Measurements from ENCODE around the gene LRRC49. TPM values are rescaled to one million over a fixed set of nuclear protein-coding genes. Genes with fewer than 3 reads are reported as not detected.

LRRC49 gene
- total RNA-seq, 1 experiment from 2014 or later = 7.4 TPM

Other genes starting within 250 kb of the LRRC49 start
- gene UACA, start 129.3 kb upstream of the LRRC49 start, total RNA-seq (2021; ENCODE audit: unreplicated experiment) = 47.4 TPM
- gene LARP6, start 38.7 kb upstream of the LRRC49 start, total RNA-seq (2021; ENCODE audit: unreplicated experiment) = 35.9 TPM
- 2.8 TPM for gene THAP10, start 393 bp upstream of the LRRC49 start, total RNA-seq (2021; ENCODE audit: unreplicated experiment)
- gene THSD4, start 222.6 kb downstream of the LRRC49 start, total RNA-seq (2021; ENCODE audit: unreplicated experiment) = 30.5 TPM